ENCODE data around the gene FKBP5. TPM values are rescaled to one million over a fixed set of nuclear protein-coding genes. Genes with fewer than 3 reads are reported as not detected.

Gene FKBP5
- total RNA-seq, 1 experiment from 2014 or later, result 33.9 TPM

GRCh38 chr6:35581633-35582032 is 107.1 kb downstream of the FKBP5 start:
- DNase-seq, result no peak
- Histone ChIP-seq H3K18ac (ENCODE audit: insufficient read length, low read depth, low read length) (no peak overlapping the region), H3K4me2 (ENCODE audit: insufficient read depth, insufficient read length, low read length) (no peak overlapping the region), H2AK5ac (ENCODE audit: insufficient read length, low read length) (no peak overlapping the region), H3K23ac (ENCODE audit: insufficient read length, low read depth, low read length) (no peak overlapping the region), H3K9ac (ENCODE audit: extremely low read depth, insufficient read length, low read length) (no peak overlapping the region), H3K23me2 (ENCODE audit: insufficient read length, low read depth, low read length, poor library complexity, severe bottlenecking) (no peaks in the 10 kb centered on the region), H2BK5ac (ENCODE audit: insufficient read length, low read length) (no peak overlapping the region), H3K14ac (ENCODE audit: insufficient read depth, low read length) (no peak overlapping the region), H3K79me1 (ENCODE audit: insufficient read depth, low read depth, low read length, poor library complexity, severe bottlenecking) (no peaks in the 10 kb centered on the region), H4K5ac (ENCODE audit: insufficient read length, low read depth, low read length) (no peak overlapping the region), H2AFZ (ENCODE audit: low read length) (no peak overlapping the region), H4K91ac (ENCODE audit: insufficient read length, low read depth, low read length) (no peak overlapping the region), H3K27me3 (ENCODE audit: insufficient read depth, low read length) (no peaks in the 10 kb centered on the region), H4K20me1 (ENCODE audit: control insufficient read depth, insufficient read depth, insufficient read length) (no peaks in the 10 kb centered on the region), H2BK120ac (ENCODE audit: low read depth, low read length, poor library complexity, severe bottlenecking) (no peak overlapping the region), H2BK12ac (ENCODE audit: insufficient read length, low read depth, low read length) (no peak overlapping the region), H4K8ac (replicated peaks; ENCODE audit: insufficient read length, low read depth, low read length) (no peak overlapping the region), H3K4me1 (ENCODE audit: insufficient read depth, low read length) (no peaks in the 10 kb centered on the region), H3K4ac (ENCODE audit: low read depth, low read length) (no peak overlapping the region), H2BK20ac (ENCODE audit: low read depth, low read length, poor library complexity, severe bottlenecking) (no peak overlapping the region), H3K27ac (ENCODE audit: insufficient read length, low read depth, low read length) (no peak overlapping the region), H2BK15ac (ENCODE audit: low read depth, low read length) (no peak overlapping the region), H3K9me3 (ENCODE audit: control insufficient read depth, low read depth, low read length) (no peaks in the 10 kb centered on the region), H3K79me2 (ENCODE audit: insufficient read depth, low read length) (no peaks in the 10 kb centered on the region), H3T11ph (ENCODE audit: low read length) (no peak overlapping the region), H3K56ac (ENCODE audit: insufficient read length, low read depth, low read length) (no peak overlapping the region)
- H3K36me3 Mint-ChIP-seq (ENCODE audit: insufficient read depth in 1 of 3, low read depth in 3 of 3), result peaks cover 5 to 19% (median 15%) of the 10 kb centered on the region in 3 experiments; a peak in 5 of 7 replicates
- no peak for TF ChIP-seq CTCF (conservative IDR thresholded peaks at IDR 0.05)
- no CpG with 5 or more reads among the region's 6 CpGs for WGBS (ENCODE audit: extremely low coverage, insufficient read length, low lambda C conversion rate)
- H3K4me3 Mint-ChIP-seq, result no peak overlapping the region
- no peaks in the 10 kb centered on the region for H3K9me3 Mint-ChIP-seq
- H3K4me1 Mint-ChIP-seq, result peaks cover 5 to 9% of the 10 kb centered on the region in 2 experiments; a peak in 2 of 4 replicates
- H3K27me3 Mint-ChIP-seq (ENCODE audit: low read depth), result no peaks in the 10 kb centered on the region
- peak overlapping the region in 2 of 3 experiments; percentile 6 to 72; a peak in 5 of 7 replicates for H3K27ac Mint-ChIP-seq
